22Rv1 (cell line): ENCODE results near the gene CSRP1.
"Not testable (repeated sequence)": the region's sequence is repeated elsewhere in the genome, so short reads cannot be mapped to it uniquely, and the experiment has no call there.

Experiments
- H3K27ac ChIP-seq: fragments of 450-650 bp; 2 replicates; pipeline ENCODE4 v1.5.1; 2017
- CTCF ChIP-seq: fragments of 450-650 bp; IDR thresholded peaks from 2 replicates; pipeline ENCODE4 v1.5.1; 2017; ENCODE audit warnings: mild to moderate bottlenecking
- ZFX ChIP-seq: fragments of 450-650 bp; IDR thresholded peaks from 2 replicates; pipeline ENCODE4 v1.6.1; 2017; ENCODE audit warnings: antibody characterized with exemption, borderline replicate concordance

The CSRP1 gene

GRCh38 chr1:201528631-201529252 lies 21.8 kb upstream of the CSRP1 start:
- TF ChIP-seq CTCF = no peak
- no peak for TF ChIP-seq ZFX

GRCh38 chr1:201527879-201528278 lies 21.0 kb upstream of the CSRP1 start:
- no peak overlapping the region for H3K27ac ChIP-seq
- TF ChIP-seq CTCF (no peak), ZFX (no peak)

More at GRCh38 chr1:201528631-201529252, 21.8 kb upstream of the CSRP1 start:
- H3K27ac ChIP-seq = no peak overlapping the region

- H3K27ac ChIP-seq = no peak overlapping the region
- no peak for TF ChIP-seq CTCF
- no peak for TF ChIP-seq ZFX
Measured at GRCh38 chr1:201525193-201525778, 18.4 kb upstream of the CSRP1 start.

GRCh38 chr1:201520046-201520575 lies 13.2 kb upstream of the CSRP1 start:
- not testable (repeated sequence) for H3K27ac ChIP-seq

- no peak overlapping the region for H3K27ac ChIP-seq
- TF ChIP-seq ZFX = no peak
- TF ChIP-seq CTCF = no peak
Measured at GRCh38 chr1:201518071-201518470, 11.1 kb upstream of the CSRP1 start.

- TF ChIP-seq CTCF (no peak), ZFX (no peak)
- no peak overlapping the region for H3K27ac ChIP-seq
Measured at GRCh38 chr1:201517631-201518030, 10.7 kb upstream of the CSRP1 start.

GRCh38 chr1:201516511-201517127 lies 9.7 kb upstream of the CSRP1 start:
- H3K27ac ChIP-seq = no peak overlapping the region
- TF ChIP-seq ZFX = no peak
- TF ChIP-seq CTCF = no peak
